Dendritic cell treated with granulocyte-macrophage colony-stimulating factor and Interleukin-4, amounts not matched to agents 40 ng/mL and 50 ng/mL, for 4 days (primary cell): Measurements from ENCODE around the gene PLEKHD1.
"Not testable (repeated sequence)": the region's sequence is repeated elsewhere in the genome, so short reads cannot be mapped to it uniquely, and the experiment has no call there.

ENCODE experiments used
- H3K27ac Mint-ChIP-seq: one replicate; pipeline ENCODE4 v1.8.0; 2022; ENCODE audit warnings: mild to moderate bottlenecking, mixed read lengths
- H3K27me3 Mint-ChIP-seq: one replicate; pipeline ENCODE4 v1.8.0; 2022; ENCODE audit warnings: mild to moderate bottlenecking, mixed read lengths
- H3K36me3 Mint-ChIP-seq: one replicate; pipeline ENCODE4 v1.8.0; 2022; ENCODE audit warnings: low read depth, mixed read lengths
- H3K4me1 Mint-ChIP-seq: one replicate; pipeline ENCODE4 v1.8.0; 2022; ENCODE audit warnings: low read depth, mixed read lengths
- H3K4me3 Mint-ChIP-seq: one replicate; pipeline ENCODE4 v1.8.0; 2022; ENCODE audit warnings: mild to moderate bottlenecking, moderate library complexity, mixed read lengths
- H3K9me3 Mint-ChIP-seq: one replicate; pipeline ENCODE4 v1.8.0; 2022; ENCODE audit warnings: mixed read lengths
- intact Hi-C: fragments of 100-400 bp; cut with micrococcal nuclease; formaldehyde crosslinking; loops from one replicate; pipeline ENCODE4 v1.15.0; 2022

Gene PLEKHD1

DNA sequence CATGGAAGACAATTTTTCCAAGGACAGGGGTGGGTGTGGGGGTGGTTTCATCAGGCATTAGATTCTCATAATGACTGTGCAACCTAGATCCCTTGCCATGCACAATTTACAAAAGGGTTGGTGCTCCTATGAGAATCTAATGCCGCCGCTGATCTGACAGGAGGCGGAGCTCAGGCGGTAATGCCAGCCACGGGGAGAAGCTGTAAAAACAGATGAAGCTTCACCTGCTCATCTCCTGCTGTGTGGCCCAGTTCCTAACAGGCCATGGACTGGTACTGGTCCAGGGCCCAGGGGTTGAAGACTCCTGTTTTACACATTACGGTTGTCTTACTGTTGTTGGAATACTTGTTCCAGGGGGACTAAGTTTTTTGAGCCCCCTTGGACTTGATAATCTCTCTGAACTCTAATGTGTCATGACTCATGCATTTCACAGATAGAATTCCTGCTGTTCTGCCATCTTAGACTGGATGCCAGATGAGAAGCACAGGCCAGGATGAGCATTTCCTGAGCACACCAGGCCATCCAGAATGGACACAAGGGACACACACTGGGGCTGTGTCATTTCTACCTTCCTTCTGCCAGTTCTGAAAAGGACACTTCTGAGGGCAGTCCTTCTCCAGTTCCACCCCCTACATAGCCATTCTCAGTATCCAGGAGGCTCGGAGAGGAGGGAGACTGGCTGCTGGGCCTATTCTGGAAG is 5.8 kb downstream of the PLEKHD1 start:
- intact Hi-C loops: no loop called here
- Mint-ChIP-seq H3K9me3 (no peaks in the 10 kb centered on the region), H3K4me1 (no peaks in the 10 kb centered on the region), H3K27me3 (peaks cover 67% of the 10 kb centered on the region), H3K27ac (no peak overlapping the region), H3K4me3 (no peak overlapping the region), H3K36me3 (no peaks in the 10 kb centered on the region)

DNA sequence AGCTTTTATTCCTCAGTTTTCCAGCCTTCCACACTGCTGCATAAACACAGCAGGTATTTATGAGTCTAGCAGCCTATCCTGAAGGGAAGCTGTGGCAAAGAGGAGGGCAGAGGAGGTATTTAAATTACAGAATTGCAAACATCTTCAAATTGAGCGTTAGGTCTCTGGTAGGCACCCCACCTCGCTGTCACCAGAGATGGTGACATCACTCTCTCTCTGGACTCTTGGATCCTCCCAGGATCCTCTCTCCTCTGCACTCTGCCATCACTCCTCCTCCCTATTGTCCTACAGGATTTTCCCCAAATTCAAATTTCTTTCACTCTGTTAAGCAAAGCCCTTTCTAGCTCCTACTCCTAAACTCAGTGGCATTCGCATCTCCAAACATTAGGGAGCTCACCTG is 6.7 kb downstream of the PLEKHD1 start:
- intact Hi-C loops: no loop called here
- Mint-ChIP-seq H3K9me3 (no peaks in the 10 kb centered on the region), H3K27me3 (peaks cover 59% of the 10 kb centered on the region)

DNA sequence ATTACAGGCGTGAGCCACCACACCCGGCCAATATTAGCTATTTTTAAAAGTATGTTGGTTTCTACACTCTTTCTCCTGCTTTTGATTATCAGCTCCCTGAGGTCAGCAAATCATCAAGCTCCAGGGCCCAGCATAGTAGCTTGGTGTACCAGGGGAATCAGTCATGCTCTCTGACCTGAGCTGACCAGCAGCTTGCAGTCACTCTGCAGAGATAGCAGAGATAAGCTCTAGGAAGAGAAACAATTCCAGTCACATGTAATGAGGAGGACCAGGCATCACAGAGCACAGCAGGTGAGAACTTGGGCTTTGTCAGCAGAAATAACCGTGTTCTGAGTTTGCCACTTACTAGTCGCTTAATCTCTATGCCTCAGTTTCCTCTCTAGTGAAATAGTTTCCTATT is 8.5 kb downstream of the PLEKHD1 start:
- intact Hi-C loops: no loop called here
- Mint-ChIP-seq H3K36me3 (no peaks in the 10 kb centered on the region), H3K4me3 (no peak overlapping the region), H3K27me3 (peaks cover 42% of the 10 kb centered on the region), H3K9me3 (no peaks in the 10 kb centered on the region), H3K27ac (no peak overlapping the region), H3K4me1 (no peaks in the 10 kb centered on the region)

More for the DNA sequence above, 6.7 kb downstream of the PLEKHD1 start:
- Mint-ChIP-seq H3K27ac (no peak overlapping the region), H3K4me3 (no peak overlapping the region), H3K4me1 (no peaks in the 10 kb centered on the region), H3K36me3 (no peaks in the 10 kb centered on the region)

DNA sequence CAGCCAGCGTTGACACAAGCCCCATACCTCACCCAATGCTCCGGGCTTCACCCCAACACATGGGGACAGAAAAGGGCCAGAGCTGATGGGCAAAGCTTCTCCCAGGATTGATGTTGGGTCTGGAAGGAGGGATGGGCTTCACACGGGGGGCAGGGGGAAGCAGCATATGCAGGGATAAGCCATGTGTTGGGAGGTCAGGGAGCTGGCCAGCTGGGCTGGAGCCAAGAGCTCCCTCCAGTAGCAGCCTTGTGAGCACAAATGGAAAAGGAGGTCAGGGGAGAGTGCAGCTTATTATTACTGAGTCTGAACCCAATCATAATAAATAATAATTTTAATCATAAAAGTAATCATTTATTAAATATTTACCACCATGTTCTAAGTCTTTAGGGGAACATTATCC is 9.3 kb downstream of the PLEKHD1 start:
- Mint-ChIP-seq H3K4me3 (no peak overlapping the region), H3K36me3 (no peaks in the 10 kb centered on the region), H3K9me3 (no peaks in the 10 kb centered on the region), H3K27ac (no peak overlapping the region), H3K4me1 (no peaks in the 10 kb centered on the region), H3K27me3 (peaks cover 36% of the 10 kb centered on the region)
- intact Hi-C loops: no loop called here

DNA sequence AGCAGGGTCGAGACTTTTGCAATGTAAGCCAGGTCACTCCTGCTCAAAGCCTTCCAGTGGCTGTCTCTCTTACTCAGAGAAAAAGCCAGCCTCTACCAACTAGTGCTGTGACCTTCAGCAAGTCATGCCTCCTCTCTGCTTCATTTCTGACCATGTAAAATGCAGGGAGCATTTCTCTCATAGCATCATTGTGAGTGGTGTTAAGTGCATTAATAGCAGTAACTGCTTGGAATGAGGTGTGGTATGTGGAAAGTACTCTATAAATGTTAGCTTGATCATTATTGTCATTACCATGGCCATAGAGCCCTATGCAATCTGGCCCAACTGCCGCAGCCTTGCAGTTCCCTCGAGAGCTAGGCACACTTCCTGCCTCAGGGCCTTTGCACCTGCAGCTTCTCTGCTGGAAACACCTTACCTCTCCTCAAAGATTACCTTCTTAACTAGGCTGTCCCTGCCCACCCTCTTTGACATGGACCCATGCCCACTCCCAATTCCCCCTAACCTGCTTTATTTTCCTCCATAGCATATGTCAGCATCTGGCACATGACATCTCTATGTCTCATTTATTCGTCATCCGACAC is 10.9 kb downstream of the PLEKHD1 start:
- no peaks in the 10 kb centered on the region for H3K4me1 Mint-ChIP-seq
- no peaks in the 10 kb centered on the region for H3K36me3 Mint-ChIP-seq
- intact Hi-C loops: no loop called here
- H3K27me3 Mint-ChIP-seq: peaks cover 30% of the 10 kb centered on the region
- no peak overlapping the region for H3K4me3 Mint-ChIP-seq
- no peaks in the 10 kb centered on the region for H3K9me3 Mint-ChIP-seq
- H3K27ac Mint-ChIP-seq: no peak overlapping the region

DNA sequence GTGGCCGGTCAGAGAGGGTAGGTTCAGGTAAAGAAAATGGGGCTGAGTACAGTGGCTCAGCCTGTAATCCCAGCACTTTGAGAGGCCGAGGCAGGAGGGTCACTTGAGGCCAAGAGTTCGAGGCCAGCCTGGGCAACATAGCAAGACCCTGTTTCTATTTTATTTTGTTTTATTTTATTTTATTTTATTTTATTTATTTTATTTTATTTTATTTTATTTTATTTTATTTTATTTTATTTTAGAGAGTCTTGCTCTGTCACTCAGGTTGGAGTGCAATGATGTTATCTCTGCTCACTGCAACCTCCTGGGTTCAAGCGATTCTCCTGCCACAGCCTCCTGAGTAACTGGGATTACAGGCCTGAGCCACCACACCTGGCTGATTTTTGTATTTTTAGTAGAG is 13.3 kb downstream of the PLEKHD1 start:
- H3K4me1 Mint-ChIP-seq, H3K27ac Mint-ChIP-seq: not testable (repeated sequence)

DNA sequence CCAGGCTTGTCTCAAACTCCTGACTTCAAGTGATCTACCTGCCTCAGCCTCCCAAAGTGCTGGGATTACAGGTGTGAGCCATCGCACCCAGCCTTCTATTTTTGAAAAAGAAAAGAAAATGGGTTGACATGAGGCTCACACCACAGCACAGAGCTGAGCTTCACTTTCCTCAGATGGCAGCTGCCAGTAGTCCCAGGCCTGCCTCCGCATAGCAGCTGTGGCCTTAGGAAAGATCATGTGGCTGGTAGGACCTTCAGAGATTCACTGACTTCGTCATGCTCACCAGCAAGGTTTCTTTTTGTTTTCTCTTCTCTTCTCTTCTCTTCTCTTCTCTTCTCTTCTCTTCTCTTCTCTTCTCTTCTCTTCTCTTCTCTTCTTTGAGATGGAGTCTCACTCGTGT is 13.8 kb downstream of the PLEKHD1 start:
- H3K4me3 Mint-ChIP-seq, H3K4me1 Mint-ChIP-seq, H3K27ac Mint-ChIP-seq, H3K36me3 Mint-ChIP-seq, intact Hi-C loops, H3K9me3 Mint-ChIP-seq: not testable (repeated sequence)
- peaks cover 27% of the 10 kb centered on the region for H3K27me3 Mint-ChIP-seq

More for the DNA sequence above, 13.3 kb downstream of the PLEKHD1 start:
- H3K4me3 Mint-ChIP-seq, H3K36me3 Mint-ChIP-seq, intact Hi-C loops, H3K9me3 Mint-ChIP-seq: not testable (repeated sequence)
- H3K27me3 Mint-ChIP-seq: peaks cover 28% of the 10 kb centered on the region

DNA sequence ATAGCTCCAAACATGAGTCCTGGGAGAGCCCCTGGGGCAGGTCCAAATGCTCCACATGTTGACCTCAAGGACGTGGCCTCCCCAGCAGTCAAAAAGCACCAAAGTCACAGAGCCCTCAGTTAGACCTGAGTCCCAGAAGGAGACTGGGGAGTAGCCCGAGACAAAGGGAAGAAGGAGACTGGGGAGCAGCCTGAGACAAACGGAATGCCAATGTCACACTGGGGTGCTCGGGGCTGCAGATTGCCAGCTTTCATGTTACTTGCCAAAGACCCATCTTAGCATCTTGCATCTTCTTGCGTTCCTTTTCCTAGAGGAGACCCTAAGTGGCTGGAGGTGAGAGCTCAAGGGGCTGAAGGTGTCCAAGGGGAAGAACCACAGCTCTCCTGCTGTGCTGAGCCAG is 14.9 kb downstream of the PLEKHD1 start:
- H3K36me3 Mint-ChIP-seq: no peaks in the 10 kb centered on the region
- H3K9me3 Mint-ChIP-seq: no peaks in the 10 kb centered on the region
- H3K27ac Mint-ChIP-seq: no peak overlapping the region
- no peaks in the 10 kb centered on the region for H3K4me1 Mint-ChIP-seq
- H3K27me3 Mint-ChIP-seq: peaks cover 24% of the 10 kb centered on the region
- intact Hi-C loops: no loop called here
- no peak overlapping the region for H3K4me3 Mint-ChIP-seq

DNA sequence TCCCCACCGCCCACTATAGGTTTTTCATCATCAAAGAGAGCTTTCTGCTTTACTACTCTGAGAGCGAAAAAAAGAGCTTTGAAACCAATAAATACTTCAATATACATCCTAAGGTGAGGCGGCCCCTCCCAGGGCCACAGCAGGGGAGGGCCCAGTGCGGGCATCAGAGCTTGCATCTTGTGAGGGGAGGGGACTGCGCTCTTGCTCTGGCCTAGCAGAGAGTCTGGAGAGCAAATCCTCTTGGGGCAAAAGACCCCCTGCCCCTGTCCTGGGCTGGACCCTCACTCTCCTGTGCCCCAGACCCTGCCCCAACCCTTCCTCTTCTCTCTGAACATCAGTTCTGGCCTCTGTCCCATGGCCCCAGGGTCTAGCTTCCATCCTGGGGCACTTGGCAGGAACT is 15.6 kb downstream of the PLEKHD1 start:
- Mint-ChIP-seq H3K27ac (no peak overlapping the region), H3K4me3 (no peak overlapping the region), H3K4me1 (no peaks in the 10 kb centered on the region), H3K27me3 (peaks cover 20% of the 10 kb centered on the region), H3K36me3 (no peaks in the 10 kb centered on the region), H3K9me3 (no peaks in the 10 kb centered on the region)
- intact Hi-C loops: no loop called here

DNA sequence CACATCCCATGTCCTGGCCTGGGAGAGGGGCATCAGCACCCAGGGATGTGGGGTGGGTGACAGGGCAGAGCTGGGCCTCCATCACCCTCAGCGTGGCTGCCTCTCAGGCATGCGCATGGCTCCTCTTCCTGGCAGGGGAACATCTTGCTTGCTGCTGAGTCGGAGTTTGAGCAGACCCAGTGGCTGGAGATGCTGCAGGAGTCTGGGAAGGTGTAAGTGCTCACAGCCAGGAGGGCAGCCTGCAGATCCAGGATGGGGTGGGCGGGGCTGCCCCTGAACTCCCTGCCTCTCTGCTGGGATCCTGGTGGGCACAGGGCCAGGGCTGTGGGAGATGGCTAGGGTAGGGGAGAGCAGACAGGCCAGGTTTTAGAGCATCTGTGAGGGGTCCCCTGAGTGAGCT is 16.2 kb downstream of the PLEKHD1 start:
- intact Hi-C loops: no loop called here
- Mint-ChIP-seq H3K36me3 (no peaks in the 10 kb centered on the region), H3K9me3 (no peaks in the 10 kb centered on the region), H3K4me3 (no peak overlapping the region), H3K27ac (no peak overlapping the region), H3K4me1 (no peaks in the 10 kb centered on the region), H3K27me3 (peaks cover 18% of the 10 kb centered on the region)

DNA sequence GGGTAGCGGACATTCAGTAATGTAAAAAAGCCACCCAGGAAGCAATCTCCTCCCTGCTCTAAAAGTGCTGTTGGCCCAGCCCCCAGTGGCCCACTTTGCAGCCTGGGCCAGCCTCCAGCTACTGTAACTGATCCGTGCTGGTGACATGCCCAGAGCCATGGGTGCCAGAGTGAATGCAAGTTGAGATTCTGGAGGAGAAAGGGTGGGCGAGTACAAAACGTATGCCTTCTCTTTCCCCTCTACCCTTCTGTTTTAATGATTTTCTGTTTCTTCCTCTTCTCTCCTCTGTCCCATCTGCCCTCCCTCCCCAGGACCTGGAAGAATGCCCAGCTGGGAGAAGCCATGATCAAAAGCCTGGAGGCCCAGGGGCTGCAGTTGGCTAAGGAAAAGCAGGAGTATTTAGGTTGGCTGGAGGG is 16.9 kb downstream of the PLEKHD1 start:
- peaks cover 18% of the 10 kb centered on the region for H3K27me3 Mint-ChIP-seq
- no peaks in the 10 kb centered on the region for H3K4me1 Mint-ChIP-seq
- H3K9me3 Mint-ChIP-seq: no peaks in the 10 kb centered on the region
- no peaks in the 10 kb centered on the region for H3K36me3 Mint-ChIP-seq
- no peak overlapping the region for H3K27ac Mint-ChIP-seq
- intact Hi-C loops: no loop called here
- H3K4me3 Mint-ChIP-seq: no peak overlapping the region

DNA sequence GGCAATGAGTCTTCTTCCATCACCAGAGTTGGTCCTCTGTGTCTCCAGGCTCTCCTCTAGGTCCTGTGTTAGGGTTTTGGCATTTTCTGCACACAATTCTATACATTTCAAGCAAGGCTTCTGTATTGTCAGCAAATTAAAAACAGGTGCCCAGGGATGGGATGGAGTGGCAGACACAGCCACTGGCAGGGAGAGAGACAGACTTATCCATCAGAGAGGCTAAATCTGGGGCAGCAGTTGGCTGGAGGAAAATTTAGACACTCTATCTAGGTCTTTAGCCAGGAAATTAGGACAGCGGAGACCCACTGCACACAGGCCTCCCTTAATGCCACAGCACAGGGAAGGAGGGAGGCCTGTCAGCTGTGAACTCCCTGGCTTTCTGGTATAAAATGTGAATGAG is 20.2 kb downstream of the PLEKHD1 start:
- intact Hi-C loops: no loop called here
- Mint-ChIP-seq H3K27me3 (peaks cover 28% of the 10 kb centered on the region), H3K4me1 (no peaks in the 10 kb centered on the region), H3K9me3 (no peaks in the 10 kb centered on the region), H3K4me3 (no peak overlapping the region), H3K36me3 (no peaks in the 10 kb centered on the region), H3K27ac (no peak overlapping the region)

DNA sequence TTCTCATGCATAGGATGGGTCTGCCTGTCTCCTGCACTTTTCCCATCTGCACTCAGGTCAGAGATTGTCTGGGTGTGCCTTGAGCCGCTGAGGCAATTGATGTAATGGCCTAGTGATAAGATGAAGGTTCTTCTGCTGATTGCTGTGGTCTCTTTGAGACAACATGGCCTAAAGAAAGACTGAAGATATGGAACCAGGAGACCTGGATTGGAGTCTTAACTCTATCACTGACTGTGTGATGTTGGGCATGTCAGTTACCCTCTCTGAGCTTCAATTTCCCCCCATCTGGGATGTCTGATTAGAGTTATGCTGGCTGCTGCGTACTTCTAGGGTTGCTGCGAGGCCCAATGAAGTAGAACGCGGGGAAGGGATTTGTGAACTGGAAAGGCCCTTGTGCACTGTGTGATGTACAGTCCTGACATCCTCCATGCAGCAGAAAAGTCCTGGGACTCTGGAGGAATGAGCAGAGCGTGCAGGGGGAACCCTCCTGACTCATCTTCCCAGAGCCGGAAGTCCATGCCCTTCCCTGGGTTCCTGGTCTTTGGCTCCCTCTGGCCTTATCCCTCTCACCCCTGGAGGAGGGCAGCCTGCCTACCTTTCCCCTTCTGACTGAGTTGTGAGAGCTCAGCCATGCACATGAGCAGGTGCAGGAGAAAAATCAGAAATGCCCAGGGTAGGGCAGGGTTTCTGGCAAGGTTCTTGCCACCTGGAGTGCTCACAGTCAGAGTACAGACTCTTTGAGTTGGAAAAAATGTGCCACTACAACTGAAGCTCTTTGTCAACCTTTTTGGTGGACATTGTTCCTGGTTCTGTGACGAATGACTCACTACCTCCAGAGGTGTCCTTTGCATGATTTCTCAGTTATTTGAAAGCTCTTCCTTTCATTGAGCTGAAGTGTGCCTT is 21.1 kb downstream of the PLEKHD1 start:
- intact Hi-C loops: no loop called here
- no peaks in the 10 kb centered on the region for H3K4me1 Mint-ChIP-seq
- no peaks in the 10 kb centered on the region for H3K9me3 Mint-ChIP-seq
- no peaks in the 10 kb centered on the region for H3K36me3 Mint-ChIP-seq
- no peak overlapping the region for H3K4me3 Mint-ChIP-seq
- H3K27ac Mint-ChIP-seq: no peak overlapping the region
- H3K27me3 Mint-ChIP-seq: peaks cover 24% of the 10 kb centered on the region

DNA sequence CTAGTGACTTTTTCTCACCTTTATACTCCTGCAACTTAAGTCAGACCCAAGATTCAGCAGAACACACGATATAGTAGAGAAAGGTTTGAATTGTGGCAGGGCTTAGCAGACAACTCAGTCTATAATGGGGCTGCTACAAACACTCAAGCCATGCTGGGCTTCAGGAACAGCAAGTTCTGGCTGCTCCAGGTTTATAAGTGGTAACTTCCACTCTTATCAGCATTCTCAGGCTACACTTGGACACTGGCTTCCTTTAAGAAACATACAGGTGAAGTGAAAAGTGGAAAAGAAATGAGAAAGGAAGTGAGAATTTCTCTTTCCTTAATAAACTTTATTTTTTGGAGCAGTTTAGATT is 21.7 kb downstream of the PLEKHD1 start:
- no peak overlapping the region for H3K4me3 Mint-ChIP-seq

More for the DNA sequence above, 21.7 kb downstream of the PLEKHD1 start:
- no peak overlapping the region for H3K27ac Mint-ChIP-seq
- no peaks in the 10 kb centered on the region for H3K36me3 Mint-ChIP-seq
- H3K4me1 Mint-ChIP-seq: no peaks in the 10 kb centered on the region
- intact Hi-C loops: no loop called here
- no peaks in the 10 kb centered on the region for H3K9me3 Mint-ChIP-seq
- peaks cover 28% of the 10 kb centered on the region for H3K27me3 Mint-ChIP-seq
